Measurements from ENCODE around the gene PBXIP1. TPM values are rescaled to one million over a fixed set of nuclear protein-coding genes. Genes with fewer than 3 reads are reported as not detected.

PBXIP1 gene
- total and polyA plus RNA-seq, 10 of the 15 experiments (the other 5 are each of a cell fraction or from before 2014, with no cell fraction given) = 0.63 to 25.6 (median 15.4) TPM

GRCh38 chr1:154940651-154941194 is 15.2 kb downstream of the PBXIP1 start (continued):
- no peak for TF ChIP-seq REST (IDR thresholded peaks at IDR 0.05; ENCODE audit: low read depth, low read length)
- TF ChIP-seq MEF2A (IDR thresholded peaks at IDR 0.05; ENCODE audit: insufficient read depth, low read depth, low read length) = peak; percentile 49; the same call in 1 of the 2 replicates
- TF ChIP-seq SMAD5 (IDR thresholded peaks at IDR 0.05; ENCODE audit: low read depth) = no peak
- TF ChIP-seq PML (IDR thresholded peaks at IDR 0.05; ENCODE audit: low read length) = no peak
- TF ChIP-seq EGR1 (IDR thresholded peaks at IDR 0.05; ENCODE audit: borderline replicate concordance in 1 of 2, low read depth in 2 of 2, low read length in 2 of 2) = no peak
- TF ChIP-seq CBFB (IDR thresholded peaks at IDR 0.05; ENCODE audit: low read depth) = no peak; the same call in 1 of the 2 replicates
- no peak for TF ChIP-seq DPF2 (IDR thresholded peaks at IDR 0.05)
- TF ChIP-seq CREM (IDR thresholded peaks at IDR 0.05; ENCODE audit: low read depth) = peak; percentile 48; the same call in 1 of the 2 replicates
- no peak for TF ChIP-seq PAX5 (IDR thresholded peaks at IDR 0.05; ENCODE audit: borderline replicate concordance, low read depth, low read length)
- TF ChIP-seq USF1 (IDR thresholded peaks at IDR 0.05; ENCODE audit: borderline replicate concordance, extremely low read length, insufficient read depth, low read depth, low read length) = no peak
- no peak for TF ChIP-seq POLR2AphosphoS2 (IDR thresholded peaks at IDR 0.05; ENCODE audit: low read depth, low read length)
- no peak for TF ChIP-seq CBX5 (IDR thresholded peaks at IDR 0.05; ENCODE audit: low read depth)
- TF ChIP-seq GATAD2B (conservative IDR thresholded peaks at IDR 0.05; ENCODE audit: low read depth) = no peak; the same call in 1 of the 2 replicates
- no peak for TF ChIP-seq USF2 (IDR thresholded peaks at IDR 0.05; ENCODE audit: borderline replicate concordance, low read depth, low read length)
- no peak for TF ChIP-seq PAX8 (IDR thresholded peaks at IDR 0.05)
- TF ChIP-seq CTCF (IDR thresholded peaks at IDR 0.05 in 2 of 3, conservative IDR thresholded peaks at IDR 0.05 in 1 of 3; ENCODE audit: control insufficient read depth in 2 of 3, extremely low read depth in 1 of 3, insufficient read depth in 1 of 3, low read depth in 3 of 3, low read length in 3 of 3) = no peak
- TF ChIP-seq MTA2 (IDR thresholded peaks at IDR 0.05; ENCODE audit: low read depth) = peak; percentile 31; the same call in 1 of the 2 replicates
